HG03457 (cell line): Measurements from ENCODE around the gene ALLC.

Experiments
- ATAC-seq: cut with Tn5 transposase; IDR thresholded peaks from one replicate; pipeline ENCODE4 v1.9.1; 2021; ENCODE audit warnings: moderate number of reproducible peaks; ENCODE audit not compliant: unreplicated experiment

Gene ALLC

GRCh38 chr2:3674066-3674845 lies 16.3 kb downstream of the ALLC start:
- ATAC-seq: no peak

GRCh38 chr2:3675687-3676086 lies 17.7 kb downstream of the ALLC start:
- ATAC-seq: no peak

- ATAC-seq: no peak
Observed at GRCh38 chr2:3677436-3677835, 19.4 kb downstream of the ALLC start.

- no peak for ATAC-seq
Observed at GRCh38 chr2:3678212-3678611, 20.2 kb downstream of the ALLC start.

- no peak for ATAC-seq
Observed at GRCh38 chr2:3679180-3679579, 21.2 kb downstream of the ALLC start.

GRCh38 chr2:3679616-3680393 lies 21.8 kb downstream of the ALLC start:
- no peak for ATAC-seq

- no peak for ATAC-seq
Observed at GRCh38 chr2:3680548-3681345, 22.7 kb downstream of the ALLC start.

- ATAC-seq: no peak
Observed at GRCh38 chr2:3681625-3682024, 23.6 kb downstream of the ALLC start.

- ATAC-seq: no peak
Observed at GRCh38 chr2:3682811-3683210, 24.8 kb downstream of the ALLC start.

GRCh38 chr2:3683748-3684454 lies 25.9 kb downstream of the ALLC start:
- ATAC-seq: no peak

- no peak for ATAC-seq
Observed at GRCh38 chr2:3689998-3690748, 32.2 kb downstream of the ALLC start.

- no peak for ATAC-seq
Observed at GRCh38 chr2:3692375-3692774, 34.4 kb downstream of the ALLC start.

GRCh38 chr2:3696545-3696944 lies 38.5 kb downstream of the ALLC start:
- no peak for ATAC-seq

GRCh38 chr2:3701071-3701470 lies 43.1 kb downstream of the ALLC start:
- ATAC-seq: no peak

GRCh38 chr2:3703236-3703756 lies 45.3 kb downstream of the ALLC start, which contains the start of gene DCDC2C:
Gene DCDC2C (plus strand): TSS chr2:3703575. CDS start chr2:3703752, 177 bp downstream.
- no peak for ATAC-seq

GRCh38 chr2:3703757-3704355 lies 45.9 kb downstream of the ALLC start:
- no peak for ATAC-seq

- ATAC-seq: no peak
Observed at GRCh38 chr2:3704692-3705091, 46.7 kb downstream of the ALLC start.

- ATAC-seq: no peak
Observed at GRCh38 chr2:3705782-3706181, 47.8 kb downstream of the ALLC start.

- ATAC-seq: no peak
Observed at GRCh38 chr2:3706892-3707291, 48.9 kb downstream of the ALLC start.
